Measurements from ENCODE around the gene HSPA14.

Gene HSPA14

GRCh38 chr10:14910953-14911352 is 72.8 kb downstream of the HSPA14 start:
- TF ChIP-seq CTCF (IDR thresholded peaks at IDR 0.05; ENCODE audit: borderline replicate concordance, insufficient read depth, low read depth, low read length) = no peak
- H3K4me3 ChIP-seq (ENCODE audit: low read depth, low read length) = no peak overlapping the region

GRCh38 chr10:14911801-14912200 is 73.7 kb downstream of the HSPA14 start:
- TF ChIP-seq CTCF (IDR thresholded peaks at IDR 0.05; ENCODE audit: borderline replicate concordance, insufficient read depth, low read depth, low read length) = no peak
- no peak overlapping the region for H3K4me3 ChIP-seq (ENCODE audit: low read depth, low read length)

GRCh38 chr10:14916600-14916999 is 78.5 kb downstream of the HSPA14 start:
- H3K4me3 ChIP-seq (ENCODE audit: low read depth, low read length) = no peak overlapping the region
- TF ChIP-seq CTCF (IDR thresholded peaks at IDR 0.05; ENCODE audit: borderline replicate concordance, insufficient read depth, low read depth, low read length) = no peak

DNA sequence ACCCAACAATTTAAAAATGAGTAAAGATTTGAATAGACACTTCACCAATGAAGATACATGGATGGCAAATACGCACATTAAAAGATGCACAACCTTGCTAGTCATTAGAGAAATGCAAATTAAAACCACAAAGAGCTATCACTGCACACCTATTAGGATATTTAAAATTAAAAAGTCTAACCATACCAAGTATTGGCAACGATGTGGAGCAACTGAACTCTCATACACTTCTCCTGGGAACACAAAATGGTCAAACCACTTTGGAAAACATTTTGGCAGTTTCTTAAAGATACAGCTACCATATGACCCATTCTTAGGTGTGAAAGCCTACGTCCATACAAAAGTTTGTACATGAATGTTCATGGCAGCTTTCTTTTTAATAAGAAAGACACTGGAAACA is 79.7 kb downstream of the HSPA14 start:
- no peak overlapping the region for H3K4me3 ChIP-seq (ENCODE audit: low read depth, low read length)
- TF ChIP-seq CTCF (IDR thresholded peaks at IDR 0.05; ENCODE audit: borderline replicate concordance, insufficient read depth, low read depth, low read length) = no peak

GRCh38 chr10:14918964-14919363 is 80.9 kb downstream of the HSPA14 start:
- no peak overlapping the region for H3K4me3 ChIP-seq (ENCODE audit: low read depth, low read length)

More at GRCh38 chr10:14918964-14919363, 80.9 kb downstream of the HSPA14 start:
- TF ChIP-seq CTCF (IDR thresholded peaks at IDR 0.05; ENCODE audit: borderline replicate concordance, insufficient read depth, low read depth, low read length) = no peak

Measured in GM12875 (cell line).